CD4-positive, alpha-beta T cell (primary cell): ENCODE measurements around the gene HIPK2. TPM values are rescaled to one million over a fixed set of nuclear protein-coding genes. Genes with fewer than 3 reads are reported as not detected.
A peak's percentile ranks its signal among the peaks of the same experiment; 100 is the strongest.

Experiments
- ATAC-seq: fragments of 200-7000 bp; cut with Tn5 transposase; one replicate; pipeline ENCODE4 v1.10.0; 2022; ENCODE audit warnings: mild to moderate bottlenecking; ENCODE audit not compliant: poor library complexity
- CTCF ChIA-PET: fragments of 350-600 bp; sonication (Branson Sonifier 250); formaldehyde crosslinking; loops from one replicate; lab custom pipeline; 2021; ENCODE audit warnings: antibody characterized with exemption, inconsistent platforms; lab: Charles Lee
- POLR2A ChIA-PET: fragments of 350-600 bp; sonication (Branson Sonifier 250); formaldehyde crosslinking; loops from one replicate; lab custom pipeline; 2021; ENCODE audit warnings: antibody characterized with exemption, inconsistent platforms; lab: Charles Lee
- DNase-seq, 14 experiments: peaks; one replicate each; pipeline ENCODE4 v3.0.0-alpha.2; 2013 to 2020; ENCODE audit warnings: mixed read lengths in 2 of 14
- H3K27ac ChIP-seq, 2 donors: one replicate each; pipeline versions ENCODE4 v1.5.1 to v1.7.0; 2013; ENCODE audit warnings: low read length in 2 of 2, low read depth in 1 of 2, mild to moderate bottlenecking in 1 of 2
- H3K27me3 ChIP-seq, 2 experiments: 1 replicate in 1 of 2; 2 replicates in 1 of 2; pipeline versions ENCODE4 v1.6.1 to v1.7.0; 2013; ENCODE audit warnings: low read length in 2 of 2, control low read depth in 1 of 2, mild to moderate bottlenecking in 1 of 2, moderate library complexity in 1 of 2; ENCODE audit not compliant: insufficient read depth in 2 of 2, control insufficient read depth in 1 of 2
- H3K36me3 ChIP-seq: one replicate; pipeline ENCODE4 v1.6.1; 2013; ENCODE audit warnings: low read length, control low read depth; ENCODE audit not compliant: insufficient read depth
- H3K4me1 ChIP-seq: one replicate; pipeline ENCODE4 v1.6.1; 2013; ENCODE audit warnings: low read length, control low read depth; ENCODE audit not compliant: insufficient read depth
- H3K4me3 ChIP-seq: one replicate; pipeline ENCODE4 v1.5.1; 2013; ENCODE audit warnings: mild to moderate bottlenecking, low read length, moderate library complexity
- H3K9me3 ChIP-seq, 2 experiments: 1 replicate in 1 of 2; 2 replicates in 1 of 2; pipeline versions ENCODE4 v1.6.1 to v1.7.0; 2013; ENCODE audit warnings: low read length in 2 of 2, mild to moderate bottlenecking in 2 of 2, control low read depth in 1 of 2, moderate library complexity in 1 of 2; ENCODE audit not compliant: control insufficient read depth in 1 of 2, insufficient read depth in 1 of 2
- H3K27ac Mint-ChIP-seq: one replicate; pipeline ENCODE4 v1.8.0; 2020; ENCODE audit warnings: mixed read lengths
- H3K27me3 Mint-ChIP-seq: one replicate; pipeline ENCODE4 v1.8.0; 2021; ENCODE audit warnings: mixed read lengths
- H3K36me3 Mint-ChIP-seq: one replicate; pipeline ENCODE4 v1.8.0; 2021; ENCODE audit warnings: low read depth, mixed read lengths
- H3K4me1 Mint-ChIP-seq: one replicate; pipeline ENCODE4 v1.8.0; 2021; ENCODE audit warnings: low read depth, mixed read lengths
- H3K4me3 Mint-ChIP-seq: one replicate; pipeline ENCODE4 v1.8.0; 2020; ENCODE audit warnings: mild to moderate bottlenecking, mixed read lengths
- H3K9me3 Mint-ChIP-seq: one replicate; pipeline ENCODE4 v1.8.0; 2020; ENCODE audit warnings: mixed read lengths
- CTCF ChIP-seq: fragments of 200-600 bp; IDR thresholded peaks from one replicate; pipeline ENCODE4 v1.8.0; 2022; ENCODE audit warnings: antibody characterized with exemption, mild to moderate bottlenecking
- intact Hi-C, 2 experiments: fragments of 100-400 bp; cut with DNase I in 1 of 2; cut with micrococcal nuclease in 1 of 2; formaldehyde crosslinking; loops; one replicate each; pipeline versions ENCODE4 v1.15.1 to v1.9.0; 2023 to 2025; cut with DNase I, micrococcal nuclease
- total RNA-seq, 174 experiments: library from RNA in 2 of 174; stranded (reverse) in 2 of 174; gene quantifications; one replicate each; pipeline ENCODE4 v1.2.3 and lab custom pipeline; 2021 to 2026

Gene HIPK2
- total RNA-seq, 2 experiments from 2014 or later: 36.5 to 37.0 TPM

GRCh38 chr7:139734395-139734794 is 43.4 kb downstream of the HIPK2 start:
- Mint-ChIP-seq H3K9me3 (no peaks in the 10 kb centered on the region), H3K36me3 (peaks cover 10% of the 10 kb centered on the region), H3K27ac (no peak overlapping the region), H3K4me1 (peaks cover 80% of the 10 kb centered on the region), H3K27me3 (no peaks in the 10 kb centered on the region), H3K4me3 (no peak overlapping the region)
- CTCF ChIA-PET: no interaction called here
- ATAC-seq (no peak), DNase-seq (no peak)
- no peaks in the 10 kb centered on the region for H3K36me3 ChIP-seq
- H3K4me1 ChIP-seq: peaks cover 65% of the 10 kb centered on the region
- no peak overlapping the region for H3K27ac ChIP-seq
- no peaks in the 10 kb centered on the region for H3K27me3 ChIP-seq
- TF ChIP-seq CTCF: no peak
- no peak overlapping the region for H3K4me3 ChIP-seq
- intact Hi-C loops: loop anchor here in 1 of 2 experiments (5.0 kb wide), 2 partner anchors 43 to 97 kb away; partner anchors contain the start of gene HIPK2
- POLR2A ChIA-PET: no interaction called here
- no peaks in the 10 kb centered on the region for H3K9me3 ChIP-seq

- intact Hi-C loops: loop anchor here in 1 of 2 experiments (5.0 kb wide), 2 partner anchors 44 to 96 kb away; partner anchors contain the start of gene HIPK2
- no peaks in the 10 kb centered on the region for H3K27me3 Mint-ChIP-seq
- no peak overlapping the region for H3K4me3 Mint-ChIP-seq
- ChIA-PET POLR2A (no interaction called here), CTCF (no interaction called here)
- no peak for TF ChIP-seq CTCF
- no peak for ATAC-seq
- no peak for DNase-seq
- no peak overlapping the region for H3K27ac ChIP-seq
- H3K4me1 ChIP-seq: peaks cover 59% of the 10 kb centered on the region
- H3K27ac Mint-ChIP-seq: no peak overlapping the region
- H3K36me3 ChIP-seq: no peaks in the 10 kb centered on the region
- H3K9me3 ChIP-seq: no peaks in the 10 kb centered on the region
- H3K36me3 Mint-ChIP-seq: peaks cover 10% of the 10 kb centered on the region
- no peaks in the 10 kb centered on the region for H3K27me3 ChIP-seq
- no peak overlapping the region for H3K4me3 ChIP-seq
- H3K9me3 Mint-ChIP-seq: no peaks in the 10 kb centered on the region
- peaks cover 80% of the 10 kb centered on the region for H3K4me1 Mint-ChIP-seq
Observed at GRCh38 chr7:139733751-139734150, 44.0 kb downstream of the HIPK2 start.

GRCh38 chr7:139732471-139733167 is 45.2 kb downstream of the HIPK2 start:
- ATAC-seq (no peak), DNase-seq (no peak)
- no peak for TF ChIP-seq CTCF
- Mint-ChIP-seq H3K4me1 (peaks cover 76% of the 10 kb centered on the region), H3K4me3 (no peak overlapping the region), H3K27me3 (no peaks in the 10 kb centered on the region), H3K27ac (peak overlapping the region; percentile 79), H3K36me3 (peaks cover under 1% of the 10 kb centered on the region), H3K9me3 (no peaks in the 10 kb centered on the region)
- ChIA-PET POLR2A (interaction anchor here (0.6 to 0.7 kb wide), 3 partner anchors 24 to 526 kb away, joined by 3 to 4 read pairs (median 3); partner anchors contain the start of gene HIPK2), CTCF (no interaction called here)
- Histone ChIP-seq H3K27ac (no peak overlapping the region), H3K27me3 (no peaks in the 10 kb centered on the region), H3K36me3 (no peaks in the 10 kb centered on the region), H3K9me3 (no peaks in the 10 kb centered on the region), H3K4me3 (no peak overlapping the region), H3K4me1 (peaks cover 48% of the 10 kb centered on the region)
- intact Hi-C loops: loop anchor here in 1 of 2 experiments (5.0 kb wide), 2 partner anchors 45 to 95 kb away; partner anchors contain the start of gene HIPK2
